ENCODE measurements around the gene OR6A2. TPM values are rescaled to one million over a fixed set of nuclear protein-coding genes. Genes with fewer than 3 reads are reported as not detected.

Gene OR6A2
- total and polyA plus RNA-seq, 2 of the 4 experiments (the other 2 are of a cell fraction): 0.07 to 0.72 TPM

DNA sequence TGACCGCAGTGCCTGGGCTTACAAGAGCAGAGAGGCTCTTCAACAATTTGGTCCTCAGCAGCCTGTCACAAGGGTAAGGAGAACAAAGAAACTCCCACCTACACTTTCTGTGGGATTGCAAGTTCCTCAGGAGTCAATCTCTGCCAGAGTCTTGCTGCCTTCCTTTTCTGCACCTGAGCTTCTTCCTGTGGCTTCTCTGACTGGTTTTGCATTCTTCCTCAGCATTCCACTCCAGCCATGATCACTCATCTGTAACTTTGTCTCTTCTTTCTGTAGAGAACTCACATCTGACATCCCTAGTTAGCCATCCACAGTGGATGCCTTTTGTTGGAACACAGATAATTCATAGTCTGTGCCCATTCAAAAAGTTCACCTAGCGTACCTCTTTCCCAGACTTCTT lies 14.2 kb upstream of the OR6A2 start:
- H3K27me3 ChIP-seq (ENCODE audit: control insufficient read depth, insufficient read depth, low read length): no peaks in the 10 kb centered on the region; the same call in 1 of the 2 replicates
- no peak for TF ChIP-seq RFX5 (IDR thresholded peaks at IDR 0.05; ENCODE audit: low read depth, low read length)
- no peak for TF ChIP-seq MAFK (IDR thresholded peaks at IDR 0.05; ENCODE audit: low read depth, low read length)
- TF ChIP-seq SMC3 (IDR thresholded peaks at IDR 0.05; ENCODE audit: low read depth, low read length): no peak
- TF ChIP-seq MXI1 (IDR thresholded peaks at IDR 0.05; ENCODE audit: borderline replicate concordance, low read depth, low read length): no peak
- no peak for TF ChIP-seq FOS (IDR thresholded peaks at IDR 0.05; ENCODE audit: low read depth, low read length)
- no peak overlapping the region for H2BK15ac ChIP-seq (ENCODE audit: low read depth, low read length)
- no peak overlapping the region for H3K56ac ChIP-seq (ENCODE audit: extremely low read depth, insufficient read depth, low read length)
- no peak overlapping the region for H4K91ac ChIP-seq (ENCODE audit: insufficient read depth, low read depth, low read length)
- H4K5ac ChIP-seq (ENCODE audit: low read depth, low read length): no peak overlapping the region
- no peak overlapping the region for H2BK5ac ChIP-seq (ENCODE audit: low read depth, low read length, poor library complexity, severe bottlenecking)
- H2AK9ac ChIP-seq (replicated peaks; ENCODE audit: low read depth, low read length, poor library complexity): no peak overlapping the region
- no peak overlapping the region for H3K14ac ChIP-seq (replicated peaks; ENCODE audit: low read depth, low read length)
- intact Hi-C loops (cut with micrococcal nuclease) (loop anchor here (2.0 to 10.0 kb wide), 4 partner anchors 209 to 629 kb away; partner anchors contain the start of genes NLRP14 and ZNF214), dilution Hi-C loops (cut with HindIII; ENCODE audit: low sequenced_read_pairs, unreplicated experiment) (no loop called here), in situ Hi-C loops (cut with MboI; ENCODE audit: low sequenced_read_pairs) (loop anchor here (25.0 kb wide), 1 partner anchor 624 kb away; no protein-coding TSS in a partner anchor)
- H3K4ac ChIP-seq (ENCODE audit: low read depth, low read length): no peak overlapping the region
- H3K9me3 ChIP-seq (ENCODE audit: control insufficient read depth, insufficient read depth, low read length): no peaks in the 10 kb centered on the region
- H4K20me1 ChIP-seq (ENCODE audit: insufficient read depth, low read length): no peaks in the 10 kb centered on the region
- no peaks in the 10 kb centered on the region for H3K36me3 ChIP-seq (ENCODE audit: control insufficient read depth, insufficient read depth, low read length)
- no peak overlapping the region for H2AFZ ChIP-seq (replicated peaks; ENCODE audit: low read length, poor library complexity)
- no peak overlapping the region for H2BK120ac ChIP-seq (ENCODE audit: low read depth, low read length)
- no peak overlapping the region for H3K27ac ChIP-seq (ENCODE audit: insufficient read depth, low read length)
- H3K9me1 ChIP-seq (ENCODE audit: insufficient read depth, low read length): no peaks in the 10 kb centered on the region
- WGBS, 2 experiments (ENCODE audit: extremely low coverage in 2 of 2, insufficient read length in 1 of 2): 40% methylated on average over 1 of the region's 2 CpGs; no CpG with 5 or more reads in 1 of the 2 experiments
- no TSS peak for BruUV-seq (replicated peaks)
- ChIA-PET CTCF (interaction anchor here (1.9 kb wide), 1 partner anchor 180 kb away, joined by 6 read pairs; no protein-coding TSS in a partner anchor), POLR2A (ENCODE audit: unreplicated experiment) (no interaction called here)
- no peak overlapping the region for H2BK20ac ChIP-seq (ENCODE audit: low read depth, low read length)
- no peak for DNase-seq
- no peak overlapping the region for H3K4me3 ChIP-seq (ENCODE audit: insufficient read depth, low read depth, low read length)
- H3K4me1 ChIP-seq (ENCODE audit: control insufficient read depth, insufficient read depth, low read length): no peaks in the 10 kb centered on the region
- H4K8ac ChIP-seq (ENCODE audit: low read depth in 2 of 2, low read length in 2 of 2): no peak overlapping the region
- H3K79me1 ChIP-seq (ENCODE audit: low read depth in 1 of 2, low read length in 2 of 2): no peaks in the 10 kb centered on the region
- no peak overlapping the region for H3K9ac ChIP-seq (ENCODE audit: low read depth, low read length)
- H2AK5ac ChIP-seq (ENCODE audit: low read depth, low read length): no peak overlapping the region
- no peak overlapping the region for H3K4me2 ChIP-seq (ENCODE audit: low read depth, low read length)
- no peak for ATAC-seq (ENCODE audit: low read depth)
- H3K23ac ChIP-seq (ENCODE audit: low read depth, low read length): no peak overlapping the region
- H3K18ac ChIP-seq (ENCODE audit: low read depth, low read length): no peak overlapping the region

Measured in IMR-90 (cell line).